PC-3 (cell line): Measurements from ENCODE around the gene TEX51.

ENCODE experiments used
- EZH2phosphoT487 ChIP-seq: fragments of 300-600 bp; sonication (generic); IDR thresholded peaks from 2 replicates; pipeline ENCODE4 v1.6.1; 2018; ENCODE audit warnings: mild to moderate bottlenecking, antibody characterized with exemption, low read length, borderline replicate concordance
- TF ChIP-seq, protein P1 (sequence below): fragments of 300-600 bp; sonication (generic); conservative IDR thresholded peaks from 2 replicates; pipeline ENCODE4 v1.5.1; 2017; ENCODE audit warnings: antibody characterized with exemption, low read depth, mild to moderate bottlenecking, low read length

- TF ChIP-seq, protein P1, sequence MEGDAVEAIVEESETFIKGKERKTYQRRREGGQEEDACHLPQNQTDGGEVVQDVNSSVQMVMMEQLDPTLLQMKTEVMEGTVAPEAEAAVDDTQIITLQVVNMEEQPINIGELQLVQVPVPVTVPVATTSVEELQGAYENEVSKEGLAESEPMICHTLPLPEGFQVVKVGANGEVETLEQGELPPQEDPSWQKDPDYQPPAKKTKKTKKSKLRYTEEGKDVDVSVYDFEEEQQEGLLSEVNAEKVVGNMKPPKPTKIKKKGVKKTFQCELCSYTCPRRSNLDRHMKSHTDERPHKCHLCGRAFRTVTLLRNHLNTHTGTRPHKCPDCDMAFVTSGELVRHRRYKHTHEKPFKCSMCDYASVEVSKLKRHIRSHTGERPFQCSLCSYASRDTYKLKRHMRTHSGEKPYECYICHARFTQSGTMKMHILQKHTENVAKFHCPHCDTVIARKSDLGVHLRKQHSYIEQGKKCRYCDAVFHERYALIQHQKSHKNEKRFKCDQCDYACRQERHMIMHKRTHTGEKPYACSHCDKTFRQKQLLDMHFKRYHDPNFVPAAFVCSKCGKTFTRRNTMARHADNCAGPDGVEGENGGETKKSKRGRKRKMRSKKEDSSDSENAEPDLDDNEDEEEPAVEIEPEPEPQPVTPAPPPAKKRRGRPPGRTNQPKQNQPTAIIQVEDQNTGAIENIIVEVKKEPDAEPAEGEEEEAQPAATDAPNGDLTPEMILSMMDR: no peak
- TF ChIP-seq EZH2phosphoT487: no peak
Observed at GRCh38 chr2:126882181-126882580, 16.5 kb upstream of the TEX51 start.
